ENCODE measurements around the gene MND1.

The MND1 gene

DNA sequence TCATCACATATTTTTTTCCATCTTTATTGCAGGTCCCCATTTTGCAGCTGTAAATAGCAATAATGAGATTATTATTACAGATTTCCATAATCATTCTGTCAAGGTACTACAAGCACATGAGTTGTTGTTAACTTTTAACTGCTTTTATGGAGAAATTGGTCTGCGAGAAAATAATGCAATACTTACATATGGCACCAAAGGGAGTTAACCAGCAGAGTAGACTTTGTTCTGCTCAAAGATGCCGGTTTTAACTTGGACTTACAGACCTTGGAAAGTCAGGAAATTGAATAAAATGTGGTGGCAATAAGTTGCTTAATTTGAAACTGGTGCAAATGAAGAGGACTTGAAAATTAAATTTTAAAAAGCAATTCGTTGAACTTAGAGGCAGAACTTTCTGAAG, 20.4 kb upstream of the MND1 start (continued):
- TF ChIP-seq, protein P1, sequence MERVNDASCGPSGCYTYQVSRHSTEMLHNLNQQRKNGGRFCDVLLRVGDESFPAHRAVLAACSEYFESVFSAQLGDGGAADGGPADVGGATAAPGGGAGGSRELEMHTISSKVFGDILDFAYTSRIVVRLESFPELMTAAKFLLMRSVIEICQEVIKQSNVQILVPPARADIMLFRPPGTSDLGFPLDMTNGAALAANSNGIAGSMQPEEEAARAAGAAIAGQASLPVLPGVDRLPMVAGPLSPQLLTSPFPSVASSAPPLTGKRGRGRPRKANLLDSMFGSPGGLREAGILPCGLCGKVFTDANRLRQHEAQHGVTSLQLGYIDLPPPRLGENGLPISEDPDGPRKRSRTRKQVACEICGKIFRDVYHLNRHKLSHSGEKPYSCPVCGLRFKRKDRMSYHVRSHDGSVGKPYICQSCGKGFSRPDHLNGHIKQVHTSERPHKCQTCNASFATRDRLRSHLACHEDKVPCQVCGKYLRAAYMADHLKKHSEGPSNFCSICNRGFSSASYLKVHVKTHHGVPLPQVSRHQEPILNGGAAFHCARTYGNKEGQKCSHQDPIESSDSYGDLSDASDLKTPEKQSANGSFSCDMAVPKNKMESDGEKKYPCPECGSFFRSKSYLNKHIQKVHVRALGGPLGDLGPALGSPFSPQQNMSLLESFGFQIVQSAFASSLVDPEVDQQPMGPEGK (CRISPR knock-in tag; IDR thresholded peaks at IDR 0.05; ENCODE audit: borderline replicate concordance): no peak
- TF ChIP-seq ZNF565 (CRISPR knock-in tag; conservative IDR thresholded peaks at IDR 0.05; ENCODE audit: low read depth): no peak
- no peak for TF ChIP-seq ISL1 (CRISPR knock-in tag; IDR thresholded peaks at IDR 0.05)
- TF ChIP-seq, protein P2, sequence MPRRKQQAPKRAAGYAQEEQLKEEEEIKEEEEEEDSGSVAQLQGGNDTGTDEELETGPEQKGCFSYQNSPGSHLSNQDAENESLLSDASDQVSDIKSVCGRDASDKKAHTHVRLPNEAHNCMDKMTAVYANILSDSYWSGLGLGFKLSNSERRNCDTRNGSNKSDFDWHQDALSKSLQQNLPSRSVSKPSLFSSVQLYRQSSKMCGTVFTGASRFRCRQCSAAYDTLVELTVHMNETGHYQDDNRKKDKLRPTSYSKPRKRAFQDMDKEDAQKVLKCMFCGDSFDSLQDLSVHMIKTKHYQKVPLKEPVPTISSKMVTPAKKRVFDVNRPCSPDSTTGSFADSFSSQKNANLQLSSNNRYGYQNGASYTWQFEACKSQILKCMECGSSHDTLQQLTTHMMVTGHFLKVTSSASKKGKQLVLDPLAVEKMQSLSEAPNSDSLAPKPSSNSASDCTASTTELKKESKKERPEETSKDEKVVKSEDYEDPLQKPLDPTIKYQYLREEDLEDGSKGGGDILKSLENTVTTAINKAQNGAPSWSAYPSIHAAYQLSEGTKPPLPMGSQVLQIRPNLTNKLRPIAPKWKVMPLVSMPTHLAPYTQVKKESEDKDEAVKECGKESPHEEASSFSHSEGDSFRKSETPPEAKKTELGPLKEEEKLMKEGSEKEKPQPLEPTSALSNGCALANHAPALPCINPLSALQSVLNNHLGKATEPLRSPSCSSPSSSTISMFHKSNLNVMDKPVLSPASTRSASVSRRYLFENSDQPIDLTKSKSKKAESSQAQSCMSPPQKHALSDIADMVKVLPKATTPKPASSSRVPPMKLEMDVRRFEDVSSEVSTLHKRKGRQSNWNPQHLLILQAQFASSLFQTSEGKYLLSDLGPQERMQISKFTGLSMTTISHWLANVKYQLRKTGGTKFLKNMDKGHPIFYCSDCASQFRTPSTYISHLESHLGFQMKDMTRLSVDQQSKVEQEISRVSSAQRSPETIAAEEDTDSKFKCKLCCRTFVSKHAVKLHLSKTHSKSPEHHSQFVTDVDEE (CRISPR knock-in tag; IDR thresholded peaks at IDR 0.05): no peak
- no peak for TF ChIP-seq BACH2 (CRISPR knock-in tag; IDR thresholded peaks at IDR 0.05; ENCODE audit: borderline replicate concordance)

DNA sequence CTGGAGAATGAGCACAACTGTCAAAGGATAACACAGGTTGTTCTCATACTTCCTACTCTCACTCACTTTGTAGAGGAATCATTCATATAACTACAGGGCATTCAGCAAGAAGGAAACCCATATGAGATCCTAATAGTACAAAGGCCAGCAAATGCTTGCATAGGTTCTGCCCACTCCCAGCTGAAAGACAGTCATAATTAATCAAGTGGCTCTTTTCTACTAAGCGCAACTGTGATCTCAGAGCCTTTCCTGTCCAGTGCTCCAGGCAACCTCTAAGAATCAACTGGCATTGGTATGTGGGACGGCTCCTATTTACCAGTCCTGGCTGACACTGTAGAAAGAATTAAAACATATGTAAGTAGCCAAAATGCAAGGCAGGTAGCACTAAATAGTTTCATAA, 18.9 kb upstream of the MND1 start:
- ATAC-seq: no peak
- TF ChIP-seq ZNF565 (CRISPR knock-in tag; conservative IDR thresholded peaks at IDR 0.05; ENCODE audit: low read depth) (no peak), ESRRG (CRISPR knock-in tag; IDR thresholded peaks at IDR 0.05) (no peak), GLIS3 (CRISPR knock-in tag; IDR thresholded peaks at IDR 0.05) (no peak), ARNTL (CRISPR knock-in tag; IDR thresholded peaks at IDR 0.05; ENCODE audit: borderline replicate concordance, low read depth) (no peak), PPARA (CRISPR knock-in tag; IDR thresholded peaks at IDR 0.05; ENCODE audit: borderline replicate concordance) (no peak), TCF4 (CRISPR knock-in tag; IDR thresholded peaks at IDR 0.05; ENCODE audit: borderline replicate concordance) (no peak), SNAI2 (CRISPR knock-in tag; IDR thresholded peaks at IDR 0.05) (no peak), ZNF70 (CRISPR knock-in tag; IDR thresholded peaks at IDR 0.05) (no peak), RARB (CRISPR knock-in tag; IDR thresholded peaks at IDR 0.05) (no peak), ZNF8 (CRISPR knock-in tag; IDR thresholded peaks at IDR 0.05) (no peak)
- TF ChIP-seq, protein P3, sequence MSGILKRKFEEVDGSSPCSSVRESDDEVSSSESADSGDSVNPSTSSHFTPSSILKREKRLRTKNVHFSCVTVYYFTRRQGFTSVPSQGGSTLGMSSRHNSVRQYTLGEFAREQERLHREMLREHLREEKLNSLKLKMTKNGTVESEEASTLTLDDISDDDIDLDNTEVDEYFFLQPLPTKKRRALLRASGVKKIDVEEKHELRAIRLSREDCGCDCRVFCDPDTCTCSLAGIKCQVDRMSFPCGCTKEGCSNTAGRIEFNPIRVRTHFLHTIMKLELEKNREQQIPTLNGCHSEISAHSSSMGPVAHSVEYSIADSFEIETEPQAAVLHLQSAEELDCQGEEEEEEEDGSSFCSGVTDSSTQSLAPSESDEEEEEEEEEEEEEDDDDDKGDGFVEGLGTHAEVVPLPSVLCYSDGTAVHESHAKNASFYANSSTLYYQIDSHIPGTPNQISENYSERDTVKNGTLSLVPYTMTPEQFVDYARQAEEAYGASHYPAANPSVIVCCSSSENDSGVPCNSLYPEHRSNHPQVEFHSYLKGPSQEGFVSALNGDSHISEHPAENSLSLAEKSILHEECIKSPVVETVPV (CRISPR knock-in tag; IDR thresholded peaks at IDR 0.05): no peak
- TF ChIP-seq, protein P1 (CRISPR knock-in tag; IDR thresholded peaks at IDR 0.05; ENCODE audit: borderline replicate concordance): no peak
- TF ChIP-seq, protein P4, sequence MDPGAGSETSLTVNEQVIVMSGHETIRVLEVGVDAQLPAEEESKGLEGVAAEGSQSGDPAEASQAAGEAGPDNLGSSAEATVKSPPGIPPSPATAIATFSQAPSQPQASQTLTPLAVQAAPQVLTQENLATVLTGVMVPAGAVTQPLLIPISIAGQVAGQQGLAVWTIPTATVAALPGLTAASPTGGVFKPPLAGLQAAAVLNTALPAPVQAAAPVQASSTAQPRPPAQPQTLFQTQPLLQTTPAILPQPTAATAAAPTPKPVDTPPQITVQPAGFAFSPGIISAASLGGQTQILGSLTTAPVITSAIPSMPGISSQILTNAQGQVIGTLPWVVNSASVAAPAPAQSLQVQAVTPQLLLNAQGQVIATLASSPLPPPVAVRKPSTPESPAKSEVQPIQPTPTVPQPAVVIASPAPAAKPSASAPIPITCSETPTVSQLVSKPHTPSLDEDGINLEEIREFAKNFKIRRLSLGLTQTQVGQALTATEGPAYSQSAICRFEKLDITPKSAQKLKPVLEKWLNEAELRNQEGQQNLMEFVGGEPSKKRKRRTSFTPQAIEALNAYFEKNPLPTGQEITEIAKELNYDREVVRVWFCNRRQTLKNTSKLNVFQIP (CRISPR knock-in tag; IDR thresholded peaks at IDR 0.05; ENCODE audit: borderline replicate concordance, low read depth): no peak
- TF ChIP-seq, protein P5, sequence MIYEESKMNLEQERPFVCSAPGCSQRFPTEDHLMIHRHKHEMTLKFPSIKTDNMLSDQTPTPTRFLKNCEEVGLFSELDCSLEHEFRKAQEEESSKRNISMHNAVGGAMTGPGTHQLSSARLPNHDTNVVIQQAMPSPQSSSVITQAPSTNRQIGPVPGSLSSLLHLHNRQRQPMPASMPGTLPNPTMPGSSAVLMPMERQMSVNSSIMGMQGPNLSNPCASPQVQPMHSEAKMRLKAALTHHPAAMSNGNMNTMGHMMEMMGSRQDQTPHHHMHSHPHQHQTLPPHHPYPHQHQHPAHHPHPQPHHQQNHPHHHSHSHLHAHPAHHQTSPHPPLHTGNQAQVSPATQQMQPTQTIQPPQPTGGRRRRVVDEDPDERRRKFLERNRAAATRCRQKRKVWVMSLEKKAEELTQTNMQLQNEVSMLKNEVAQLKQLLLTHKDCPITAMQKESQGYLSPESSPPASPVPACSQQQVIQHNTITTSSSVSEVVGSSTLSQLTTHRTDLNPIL (CRISPR knock-in tag; IDR thresholded peaks at IDR 0.05; ENCODE audit: low read depth): no peak

DNA sequence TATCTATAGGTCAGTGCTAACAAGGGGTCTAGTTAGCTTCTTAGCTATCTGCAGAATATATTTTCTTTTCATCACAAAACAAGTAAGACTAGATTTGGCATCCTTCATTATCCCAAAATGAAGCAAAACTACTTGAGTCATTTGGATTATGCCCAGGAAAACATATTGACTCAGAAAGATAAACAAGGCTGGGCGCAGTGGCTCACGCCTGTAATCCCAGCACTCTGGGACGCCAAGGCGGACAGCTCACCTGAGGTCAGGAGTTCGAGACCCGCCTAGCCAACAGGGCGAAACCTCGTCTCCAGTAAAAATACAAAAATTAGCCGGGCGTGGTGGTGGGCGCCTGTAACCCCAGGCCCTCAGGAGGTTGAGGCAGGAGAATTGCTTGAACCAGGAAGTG, 18.0 kb upstream of the MND1 start:
- TF ChIP-seq, protein P5 (CRISPR knock-in tag; IDR thresholded peaks at IDR 0.05; ENCODE audit: low read depth): no peak
- ATAC-seq: no peak
